Measurements from ENCODE around the gene DOK5. TPM values are rescaled to one million over a fixed set of nuclear protein-coding genes. Genes with fewer than 3 reads are reported as not detected.
"Not testable (repeated sequence)": the region's sequence is repeated elsewhere in the genome, so short reads cannot be mapped to it uniquely, and the experiment has no call there.

The DOK5 gene
- 2.3 and 4.0 TPM in 2 replicates for total RNA-seq (2014; rRNA removed; shearing (Covaris generic))

DNA sequence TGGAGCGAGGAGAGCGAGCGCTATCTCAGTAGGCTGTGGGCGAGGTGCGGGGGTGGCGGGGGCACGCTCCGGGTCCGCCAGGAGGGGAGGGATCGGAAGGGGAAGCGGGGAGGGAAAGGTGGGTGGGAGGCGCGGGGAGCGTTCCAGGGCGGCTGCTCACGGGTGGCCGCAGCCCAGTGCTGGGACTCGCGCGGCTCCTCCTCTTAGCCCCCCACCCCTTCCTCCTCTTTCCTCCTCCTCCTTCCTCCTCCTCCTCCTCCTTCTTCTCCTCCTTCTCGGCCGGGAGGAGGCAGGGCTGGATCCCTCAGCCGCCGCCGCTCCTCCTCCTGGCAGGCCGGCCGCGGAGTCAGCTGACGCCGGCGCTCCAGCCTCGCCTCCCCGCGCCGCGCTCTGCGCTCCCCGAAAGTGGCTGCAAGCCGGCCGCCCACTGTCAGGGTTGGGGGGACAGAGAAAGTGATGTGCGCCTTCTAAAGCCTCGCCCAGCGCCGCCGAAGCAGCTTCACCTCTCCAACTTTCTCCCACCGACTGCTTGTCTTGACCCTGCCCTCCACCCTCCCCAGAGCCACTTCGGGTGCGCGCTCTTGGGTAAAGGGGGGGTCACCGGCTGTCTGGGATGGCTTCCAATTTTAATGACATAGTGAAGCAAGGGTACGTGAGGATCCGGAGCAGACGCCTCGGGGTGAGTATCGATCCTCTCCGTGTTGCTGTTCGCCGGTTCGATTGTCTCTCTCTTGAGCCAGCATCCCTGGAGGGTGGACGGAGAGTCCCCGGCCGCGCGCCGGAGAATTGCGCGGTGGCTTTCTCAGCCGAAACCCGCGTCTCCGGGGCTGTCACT lies at the start of gene DOK5:
TSS of gene DOK5 (plus strand) at position 260 of the 835 bp plus-strand sequence. CDS start at position 614, 354 bp downstream.
- no peaks in the 10 kb centered on the region for H3K36me3 ChIP-seq (replicated peaks; ENCODE audit: control insufficient read depth, insufficient read depth, low read length)
- peak; percentile 80 for DNase-seq
- H3K27me3 ChIP-seq (ENCODE audit: control insufficient read depth, insufficient read depth, low read length) = peaks cover 24% of the 10 kb centered on the region
- peak within 1 kb of the TSS; percentile 81 for H3K4me3 ChIP-seq (ENCODE audit: insufficient read depth, low read depth, low read length)

DNA sequence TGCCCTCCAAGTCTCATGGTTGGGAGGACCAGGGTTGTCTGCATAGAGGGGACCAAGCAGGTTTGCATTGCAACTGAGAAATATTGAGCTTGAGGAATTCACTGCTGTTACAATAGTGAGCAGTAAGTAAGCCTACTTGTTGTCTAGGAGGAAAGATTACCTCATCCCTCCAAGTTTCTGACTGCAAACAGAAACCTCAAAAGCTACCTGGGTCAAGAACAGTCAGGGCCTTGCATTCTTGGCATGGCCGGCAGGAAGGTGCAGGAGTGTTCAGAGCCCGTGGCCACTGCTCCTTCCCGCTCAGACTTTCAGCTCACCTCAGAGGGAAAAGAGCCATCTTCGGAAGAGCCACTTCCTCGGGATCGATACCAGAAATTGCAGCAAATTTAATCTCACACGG lies 46.0 kb upstream of the DOK5 start:
- Histone ChIP-seq H3K4me3 (ENCODE audit: insufficient read depth, low read depth, low read length) (no peak overlapping the region), H3K27me3 (ENCODE audit: control insufficient read depth, insufficient read depth, low read length) (no peaks in the 10 kb centered on the region), H3K36me3 (replicated peaks; ENCODE audit: control insufficient read depth, insufficient read depth, low read length) (no peaks in the 10 kb centered on the region)
- no peak for DNase-seq

DNA sequence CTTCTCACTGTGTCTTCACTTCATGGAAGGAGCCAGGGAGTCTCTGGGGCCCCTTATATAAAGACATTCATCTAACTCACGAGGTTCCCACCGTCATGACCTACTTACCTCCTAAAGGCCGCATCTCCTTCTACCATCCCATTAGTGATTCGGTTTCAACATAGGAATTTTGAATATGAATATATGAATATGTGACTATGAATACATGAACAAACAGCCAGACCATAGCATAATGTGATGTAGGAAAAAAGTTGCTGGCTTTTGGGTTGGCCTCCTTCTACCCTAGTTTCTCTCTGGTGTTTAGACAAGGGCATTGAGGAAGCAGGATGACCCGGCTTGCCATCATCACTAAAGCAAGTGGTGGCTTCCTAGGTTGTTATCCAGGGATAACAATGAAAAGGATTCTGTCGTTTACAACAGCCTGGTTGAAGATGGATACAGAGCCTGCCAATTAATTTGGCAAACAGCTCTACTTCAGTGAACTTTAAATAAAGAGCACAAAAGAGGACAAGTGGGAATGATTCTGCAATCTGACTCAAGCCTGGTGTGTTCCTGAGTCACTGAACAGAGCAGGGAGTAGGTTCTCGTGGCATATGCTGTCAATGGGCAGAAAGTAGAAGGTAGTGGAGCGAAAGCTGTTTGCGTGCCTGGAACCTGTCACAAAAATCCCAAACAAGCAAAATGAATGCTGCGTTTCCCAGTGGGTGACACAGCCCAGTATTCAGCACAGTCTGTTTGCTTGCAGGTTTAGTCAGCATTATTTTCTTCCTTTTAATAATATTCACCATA lies 44.0 kb upstream of the DOK5 start:
- DNase-seq = no peak
- H3K36me3 ChIP-seq (replicated peaks; ENCODE audit: control insufficient read depth, insufficient read depth, low read length) = no peaks in the 10 kb centered on the region
- no peak overlapping the region for H3K4me3 ChIP-seq (ENCODE audit: insufficient read depth, low read depth, low read length)
- no peaks in the 10 kb centered on the region for H3K27me3 ChIP-seq (ENCODE audit: control insufficient read depth, insufficient read depth, low read length)

DNA sequence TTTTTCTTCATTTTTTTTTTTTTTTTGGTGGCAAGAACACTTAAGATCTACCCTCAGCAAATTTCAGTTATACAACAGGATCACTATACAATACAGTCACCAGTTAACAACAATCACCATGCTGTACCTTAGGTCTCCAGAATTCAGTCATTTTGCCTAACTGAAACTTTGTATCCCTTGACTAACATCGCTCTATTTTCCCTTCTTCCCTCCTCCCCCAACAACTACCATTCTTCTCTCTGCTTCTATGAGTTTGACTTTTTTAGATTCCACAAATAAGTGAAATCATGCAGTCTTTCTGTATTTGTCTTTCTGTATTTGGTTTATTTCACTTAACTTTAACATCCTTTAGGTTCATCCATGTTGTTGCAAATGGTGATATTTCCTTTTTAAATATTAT lies 42.4 kb upstream of the DOK5 start:
- no peaks in the 10 kb centered on the region for H3K27me3 ChIP-seq (ENCODE audit: control insufficient read depth, insufficient read depth, low read length)
- H3K4me3 ChIP-seq (ENCODE audit: insufficient read depth, low read depth, low read length) = no peak overlapping the region
- H3K36me3 ChIP-seq (replicated peaks; ENCODE audit: control insufficient read depth, insufficient read depth, low read length) = no peaks in the 10 kb centered on the region
- no peak for DNase-seq

DNA sequence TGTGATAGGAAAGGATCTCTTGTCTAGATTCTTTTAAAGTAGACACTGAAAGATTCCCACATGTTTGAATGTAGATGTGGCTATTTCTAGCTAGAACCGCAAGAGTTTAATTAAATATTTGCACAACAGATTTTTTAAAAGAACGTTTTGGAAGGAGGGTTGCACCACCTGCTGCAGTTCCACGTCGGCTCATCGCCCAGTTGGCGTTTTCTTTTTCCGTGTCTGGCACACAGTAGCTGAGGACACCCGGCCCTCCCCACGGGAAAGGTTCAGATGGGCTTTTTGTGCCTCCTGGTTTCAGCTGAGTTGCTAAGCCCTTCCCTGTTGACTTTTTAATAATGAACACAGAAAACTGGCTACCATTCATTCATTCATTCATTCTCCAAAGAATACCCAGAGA lies 41.8 kb upstream of the DOK5 start:
- DNase-seq = no peak
- H3K36me3 ChIP-seq (replicated peaks; ENCODE audit: control insufficient read depth, insufficient read depth, low read length) = no peaks in the 10 kb centered on the region
- no peaks in the 10 kb centered on the region for H3K27me3 ChIP-seq (ENCODE audit: control insufficient read depth, insufficient read depth, low read length)
- H3K4me3 ChIP-seq (ENCODE audit: insufficient read depth, low read depth, low read length) = no peak overlapping the region

DNA sequence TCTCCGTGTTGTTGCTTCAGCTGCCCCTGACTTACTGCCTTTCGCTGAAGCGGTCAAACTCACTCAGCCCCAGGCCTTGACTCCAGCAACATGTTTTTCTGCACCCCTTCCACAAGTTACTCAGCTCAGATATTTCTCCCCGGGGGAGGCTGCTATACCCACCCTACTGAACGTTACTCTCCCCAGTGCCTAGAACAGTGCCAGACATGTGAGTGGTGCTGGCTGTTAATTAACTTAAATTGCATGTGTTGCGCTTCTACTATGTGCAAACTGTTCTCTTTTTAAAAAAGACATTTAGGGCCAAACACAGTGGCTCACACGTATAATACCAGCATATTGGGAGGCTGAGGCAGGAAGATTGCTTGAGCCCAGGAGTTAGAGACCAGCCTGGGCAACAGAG lies 41.2 kb upstream of the DOK5 start:
- H3K4me3 ChIP-seq (ENCODE audit: insufficient read depth, low read depth, low read length) = no peak overlapping the region
- H3K27me3 ChIP-seq (ENCODE audit: control insufficient read depth, insufficient read depth, low read length) = no peaks in the 10 kb centered on the region
- H3K36me3 ChIP-seq (replicated peaks; ENCODE audit: control insufficient read depth, insufficient read depth, low read length) = no peaks in the 10 kb centered on the region
- no peak for DNase-seq

DNA sequence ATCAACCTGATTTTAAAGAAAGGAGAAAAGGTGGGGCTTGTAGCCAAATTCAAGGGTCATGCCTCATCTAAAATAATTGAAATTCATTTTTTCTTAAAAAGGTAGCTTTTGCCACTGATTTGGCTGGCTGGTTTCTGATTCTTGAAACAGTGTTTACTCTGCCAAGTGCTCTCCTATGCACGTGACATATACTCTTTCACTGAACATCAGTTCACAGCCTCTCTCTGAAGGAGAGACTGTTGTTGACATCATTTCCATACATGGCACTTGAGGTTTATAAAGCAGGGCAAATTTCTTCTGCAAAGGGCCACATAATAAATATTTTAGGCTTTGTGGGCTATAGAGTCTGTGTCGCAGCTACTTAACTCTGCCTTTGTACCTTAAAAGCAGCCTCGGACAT lies 40.4 kb upstream of the DOK5 start:
- Histone ChIP-seq H3K36me3 (replicated peaks; ENCODE audit: control insufficient read depth, insufficient read depth, low read length) (no peaks in the 10 kb centered on the region), H3K4me3 (ENCODE audit: insufficient read depth, low read depth, low read length) (no peak overlapping the region), H3K27me3 (ENCODE audit: control insufficient read depth, insufficient read depth, low read length) (no peaks in the 10 kb centered on the region)
- DNase-seq = no peak

DNA sequence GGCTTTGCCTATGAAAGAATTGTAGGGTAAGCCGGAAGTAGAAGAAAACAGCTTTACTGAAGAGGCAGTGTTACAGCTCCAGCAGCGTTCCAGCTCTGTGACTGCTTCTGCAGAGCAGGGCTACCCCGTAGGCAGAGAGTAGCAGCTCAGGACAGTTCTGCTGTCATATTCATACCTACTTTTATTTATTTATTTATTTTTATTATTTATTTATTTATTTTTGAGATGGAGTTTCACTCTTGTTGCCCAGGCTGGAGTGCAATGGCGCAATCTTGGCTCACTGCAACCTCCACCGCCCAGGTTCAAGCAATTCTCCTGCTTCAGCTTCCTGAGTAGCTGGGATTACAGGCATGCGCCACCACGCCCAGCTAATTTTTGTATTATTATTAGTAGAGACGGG lies 39.0 kb upstream of the DOK5 start:
- H3K4me3 ChIP-seq (ENCODE audit: insufficient read depth, low read depth, low read length); H3K36me3 ChIP-seq (replicated peaks; ENCODE audit: control insufficient read depth, insufficient read depth, low read length); DNase-seq; H3K27me3 ChIP-seq (ENCODE audit: control insufficient read depth, insufficient read depth, low read length): not testable (repeated sequence)

DNA sequence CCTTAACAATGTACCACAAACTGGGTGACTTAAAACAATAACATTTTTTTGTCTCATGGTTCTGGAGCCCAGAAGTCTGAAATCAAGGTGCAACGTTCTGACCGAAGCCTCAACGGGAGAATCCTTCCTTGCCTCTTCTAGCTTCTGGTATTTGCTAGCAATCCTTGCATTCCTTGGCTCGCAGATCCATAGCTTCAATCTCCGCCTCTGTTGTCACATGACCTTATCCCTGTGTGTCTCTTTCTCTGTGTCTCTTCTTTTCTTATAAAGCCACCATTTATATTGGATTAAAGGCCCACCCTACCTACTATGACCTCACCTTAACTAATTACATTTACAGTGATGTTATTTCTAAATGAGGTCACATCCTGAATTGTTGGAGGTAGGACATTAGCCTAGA lies 37.2 kb upstream of the DOK5 start:
- Histone ChIP-seq H3K4me3 (ENCODE audit: insufficient read depth, low read depth, low read length) (no peak overlapping the region), H3K27me3 (ENCODE audit: control insufficient read depth, insufficient read depth, low read length) (no peaks in the 10 kb centered on the region), H3K36me3 (replicated peaks; ENCODE audit: control insufficient read depth, insufficient read depth, low read length) (no peaks in the 10 kb centered on the region)
- no peak for DNase-seq

DNA sequence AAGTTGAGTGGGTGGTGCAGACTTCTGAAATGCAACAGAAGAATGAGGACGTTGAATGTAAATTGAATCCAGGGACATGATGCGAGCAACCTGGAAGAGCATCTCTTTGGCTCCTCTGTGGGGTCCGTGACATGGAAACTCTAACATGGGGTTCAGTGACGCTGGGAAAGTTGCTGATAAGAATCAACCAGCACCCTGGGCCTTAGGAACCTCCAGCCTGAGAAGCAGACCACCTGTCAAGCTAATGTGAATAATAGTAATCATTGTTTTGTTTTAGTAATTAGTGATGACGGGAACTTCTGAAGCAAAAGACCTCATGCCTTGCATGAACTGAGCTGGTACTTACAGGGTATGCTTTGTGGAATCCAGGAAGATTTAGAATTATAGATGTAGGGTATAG lies 25.2 kb upstream of the DOK5 start:
- H3K36me3 ChIP-seq (replicated peaks; ENCODE audit: control insufficient read depth, insufficient read depth, low read length) = no peaks in the 10 kb centered on the region
- H3K27me3 ChIP-seq (ENCODE audit: control insufficient read depth, insufficient read depth, low read length) = no peaks in the 10 kb centered on the region
- no peak for DNase-seq
- H3K4me3 ChIP-seq (ENCODE audit: insufficient read depth, low read depth, low read length) = no peak overlapping the region

DNA sequence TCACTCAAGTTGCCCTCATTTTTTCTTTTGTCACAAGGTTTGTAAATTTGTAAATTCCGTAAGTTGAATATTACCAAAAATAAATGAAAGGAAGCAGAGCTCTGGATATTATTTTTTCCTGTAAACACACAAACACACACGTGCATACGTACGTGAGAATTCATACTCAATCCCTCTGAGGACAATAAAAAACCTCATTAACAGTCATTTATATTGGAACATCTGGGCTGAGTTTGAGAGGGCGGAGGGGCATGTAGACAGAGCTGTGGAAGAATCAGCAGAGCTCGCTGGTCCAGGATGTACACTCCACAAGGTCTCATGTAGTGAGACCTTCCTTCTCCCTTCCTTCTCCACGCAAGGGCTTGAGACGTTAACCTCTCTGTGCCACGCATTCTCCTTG lies 24.2 kb upstream of the DOK5 start:
- H3K27me3 ChIP-seq (ENCODE audit: control insufficient read depth, insufficient read depth, low read length) = no peaks in the 10 kb centered on the region
- no peak overlapping the region for H3K4me3 ChIP-seq (ENCODE audit: insufficient read depth, low read depth, low read length)
- no peak for DNase-seq
- no peaks in the 10 kb centered on the region for H3K36me3 ChIP-seq (replicated peaks; ENCODE audit: control insufficient read depth, insufficient read depth, low read length)

DNA sequence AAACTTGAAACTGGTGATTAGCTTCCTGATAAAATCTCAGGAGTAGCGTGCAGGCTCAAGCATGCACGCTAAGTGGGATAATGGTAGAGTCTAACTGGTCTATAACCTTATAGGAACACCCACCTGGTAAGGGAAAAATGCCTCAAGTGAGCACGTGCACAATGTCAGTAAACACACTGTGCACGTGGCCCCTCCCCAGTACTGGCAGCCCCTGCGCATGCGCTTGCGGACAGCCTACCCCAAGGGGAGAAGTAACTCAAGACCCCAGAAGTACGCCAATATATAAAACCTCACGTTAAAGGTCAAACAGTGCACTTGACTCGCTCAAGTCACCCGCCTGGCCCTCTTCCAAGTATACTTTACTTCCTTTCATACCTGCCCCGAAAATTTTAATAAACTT lies 23.1 kb upstream of the DOK5 start:
- Histone ChIP-seq H3K27me3 (ENCODE audit: control insufficient read depth, insufficient read depth, low read length) (no peaks in the 10 kb centered on the region), H3K36me3 (replicated peaks; ENCODE audit: control insufficient read depth, insufficient read depth, low read length) (no peaks in the 10 kb centered on the region), H3K4me3 (ENCODE audit: insufficient read depth, low read depth, low read length) (no peak overlapping the region)
- DNase-seq = no peak

DNA sequence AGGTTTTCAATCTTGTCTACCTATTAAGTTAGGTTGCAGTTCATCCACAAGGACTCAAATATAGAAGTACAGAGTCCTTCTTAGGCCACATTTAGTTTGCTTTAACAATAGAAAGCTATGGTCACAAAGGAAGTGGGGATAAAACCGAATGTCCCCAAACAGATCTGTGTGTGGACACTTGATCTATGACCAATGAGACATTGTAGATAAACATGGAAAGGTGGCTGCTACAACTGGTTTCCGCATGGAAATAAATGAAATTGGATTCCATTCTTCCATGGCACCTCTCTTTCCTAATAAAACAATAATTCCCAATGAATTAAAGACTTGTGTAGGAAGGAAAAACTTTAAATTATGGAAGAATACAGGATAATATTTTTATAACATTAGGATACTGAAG lies 20.4 kb upstream of the DOK5 start:
- DNase-seq = no peak
- H3K27me3 ChIP-seq (ENCODE audit: control insufficient read depth, insufficient read depth, low read length) = no peaks in the 10 kb centered on the region
- H3K4me3 ChIP-seq (ENCODE audit: insufficient read depth, low read depth, low read length) = no peak overlapping the region
- no peaks in the 10 kb centered on the region for H3K36me3 ChIP-seq (replicated peaks; ENCODE audit: control insufficient read depth, insufficient read depth, low read length)

DNA sequence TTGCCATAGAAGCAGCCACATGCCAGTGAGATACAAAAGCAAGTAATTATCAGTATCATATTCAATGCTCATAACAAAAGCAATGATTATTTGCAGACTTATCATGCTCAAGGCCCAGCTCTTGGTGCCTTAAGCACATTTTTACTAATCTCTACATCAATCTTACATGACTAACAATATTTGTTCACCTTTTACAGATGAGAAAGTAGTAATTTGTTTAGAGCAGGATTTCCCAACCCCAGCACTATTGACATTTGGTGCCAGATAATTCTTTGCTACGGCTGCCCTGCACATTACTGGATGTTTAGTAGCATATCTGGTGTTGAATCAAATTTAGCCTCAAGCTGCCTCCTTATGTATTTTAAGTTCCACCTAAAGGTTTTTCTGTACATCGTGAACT lies 19.0 kb upstream of the DOK5 start:
- Histone ChIP-seq H3K36me3 (replicated peaks; ENCODE audit: control insufficient read depth, insufficient read depth, low read length) (no peaks in the 10 kb centered on the region), H3K27me3 (ENCODE audit: control insufficient read depth, insufficient read depth, low read length) (no peaks in the 10 kb centered on the region), H3K4me3 (ENCODE audit: insufficient read depth, low read depth, low read length) (no peak overlapping the region)
- no peak for DNase-seq

DNA sequence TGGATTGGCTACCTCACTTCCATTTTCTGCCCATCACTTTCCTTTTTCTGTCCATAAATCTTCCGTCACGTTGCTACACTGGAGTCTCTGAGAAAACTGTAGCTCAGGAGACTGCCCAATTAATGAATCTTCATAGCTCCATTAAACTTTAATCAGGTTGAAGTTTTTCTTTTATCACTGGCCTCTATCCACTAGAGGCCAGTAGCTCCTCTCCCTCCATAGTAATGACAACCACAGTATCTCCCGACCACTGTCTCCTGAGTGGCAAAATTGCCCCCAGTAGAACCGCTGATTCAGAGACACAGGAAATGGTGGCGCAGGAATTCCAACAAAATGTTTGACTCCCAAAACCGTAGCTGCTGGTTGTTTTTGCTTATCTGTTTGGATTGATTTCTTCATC lies 18.4 kb upstream of the DOK5 start:
- no peak for DNase-seq
- Histone ChIP-seq H3K36me3 (replicated peaks; ENCODE audit: control insufficient read depth, insufficient read depth, low read length) (no peaks in the 10 kb centered on the region), H3K27me3 (ENCODE audit: control insufficient read depth, insufficient read depth, low read length) (no peaks in the 10 kb centered on the region), H3K4me3 (ENCODE audit: insufficient read depth, low read depth, low read length) (no peak overlapping the region)

All from H7 (cell line).